HTERT RPE-1 (cell line): ENCODE results near the gene PCK2.

Experiments used
- in situ Hi-C: fragments of 300-500 bp; cut with MboI; formaldehyde crosslinking; loops from 4 replicates; pipeline ENCODE4 v1.14.3; 2020; ENCODE audit warnings: low sequenced_read_pairs

PCK2 gene

GRCh38 chr14:24074625-24075484, 19.3 kb upstream of the PCK2 start:
- in situ Hi-C loops, result no loop called here

GRCh38 chr14:24075485-24076301, 18.4 kb upstream of the PCK2 start:
- in situ Hi-C loops, result no loop called here

- in situ Hi-C loops, result no loop called here
These were observed 17.9 kb upstream of the PCK2 start for GRCh38 chr14:24076302-24076601.

- in situ Hi-C loops, result no loop called here
These were observed 17.0 kb upstream of the PCK2 start for GRCh38 chr14:24077086-24077485.

- in situ Hi-C loops, result no loop called here
These were observed 16.0 kb upstream of the PCK2 start for GRCh38 chr14:24078146-24078545.

GRCh38 chr14:24079491-24080141, 14.5 kb upstream of the PCK2 start:
- in situ Hi-C loops, result no loop called here

GRCh38 chr14:24080142-24080530, 14.0 kb upstream of the PCK2 start:
- in situ Hi-C loops, result no loop called here

- in situ Hi-C loops, result no loop called here
These were observed 13.0 kb upstream of the PCK2 start for GRCh38 chr14:24080888-24081738.

- in situ Hi-C loops, result no loop called here
These were observed 12.3 kb upstream of the PCK2 start for GRCh38 chr14:24081739-24082211.

GRCh38 chr14:24082411-24083080, 11.6 kb upstream of the PCK2 start:
- in situ Hi-C loops, result no loop called here

- in situ Hi-C loops, result no loop called here
These were observed 10.6 kb upstream of the PCK2 start for GRCh38 chr14:24083462-24083861.

- in situ Hi-C loops, result no loop called here
These were observed 9.7 kb upstream of the PCK2 start for GRCh38 chr14:24084440-24084839.

GRCh38 chr14:24085215-24085614, 8.9 kb upstream of the PCK2 start:
- in situ Hi-C loops, result no loop called here

GRCh38 chr14:24086193-24086955, 7.7 kb upstream of the PCK2 start:
- in situ Hi-C loops, result no loop called here

GRCh38 chr14:24087004-24087403, 7.1 kb upstream of the PCK2 start:
- in situ Hi-C loops, result no loop called here

- in situ Hi-C loops, result no loop called here
These were observed 6.0 kb upstream of the PCK2 start for GRCh38 chr14:24088095-24088494.

- in situ Hi-C loops, result no loop called here
These were observed 4.2 kb upstream of the PCK2 start for GRCh38 chr14:24089890-24090289.

- in situ Hi-C loops, result no loop called here
These were observed 2.0 kb upstream of the PCK2 start for GRCh38 chr14:24092110-24092504.

GRCh38 chr14:24092505-24093206, 1.5 kb upstream of the PCK2 start:
- in situ Hi-C loops, result no loop called here
